ENCODE data around the gene BTBD7. TPM values are rescaled to one million over a fixed set of nuclear protein-coding genes. Genes with fewer than 3 reads are reported as not detected.
A peak's percentile ranks its signal among the peaks of the same experiment; 100 is the strongest.

The BTBD7 gene
- total and polyA plus RNA-seq, 9 of the 15 experiments (the other 6 are each of a cell fraction or from before 2014, with no cell fraction given), result 2.5 to 12.9 (median 6.2) TPM

- no peak for TF ChIP-seq HDAC3 (IDR thresholded peaks at IDR 0.05; ENCODE audit: borderline replicate concordance, partially characterized antibody)
- no peak for TF ChIP-seq ZFP1 (CRISPR knock-in tag; IDR thresholded peaks at IDR 0.05)
- no peak; the same call in 1 of the 2 replicates for TF ChIP-seq L3MBTL2 (IDR thresholded peaks at IDR 0.05)
- no peak for TF ChIP-seq ZNF280A (IDR thresholded peaks at IDR 0.05; ENCODE audit: low read depth, partially characterized antibody)
- TF ChIP-seq PHB2 (IDR thresholded peaks at IDR 0.05; ENCODE audit: low read depth), result no peak
- TF ChIP-seq PHTF2 (CRISPR knock-in tag; IDR thresholded peaks at IDR 0.05), result no peak
- no peak for TF ChIP-seq ZNF717 (CRISPR knock-in tag; IDR thresholded peaks at IDR 0.05)
- no peak for TF ChIP-seq FOXO4 (CRISPR knock-in tag; IDR thresholded peaks at IDR 0.05)
- TF ChIP-seq CREBBP (IDR thresholded peaks at IDR 0.05; ENCODE audit: low read depth, low read length), result no peak
- peak; percentile 75; the same call in 1 of the 2 replicates for TF ChIP-seq ZBTB7A (IDR thresholded peaks at IDR 0.05; ENCODE audit: borderline replicate concordance, control insufficient read depth, low read depth, low read length)
- no peak for TF ChIP-seq ZNF408 (CRISPR knock-in tag; IDR thresholded peaks at IDR 0.05; ENCODE audit: low read depth)
- no peak for TF ChIP-seq JUN (IDR thresholded peaks at IDR 0.05; ENCODE audit: borderline replicate concordance, low read depth, low read length)
- no peak for TF ChIP-seq JUN (CRISPR knock-in tag; IDR thresholded peaks at IDR 0.05; ENCODE audit: borderline replicate concordance)
- TF ChIP-seq DPF2 (IDR thresholded peaks at IDR 0.05), result peak; percentile 61
- 0 out of 2 replicates have a peak, but pooled peaks have one; percentile 23 for TF ChIP-seq SMARCA5 (IDR thresholded peaks at IDR 0.05)
- no peak for TF ChIP-seq ZNF586 (CRISPR knock-in tag; conservative IDR thresholded peaks at IDR 0.05)
- peak; percentile 76 for TF ChIP-seq EGR1 (conservative IDR thresholded peaks at IDR 0.05)
- TF ChIP-seq ASH1L (IDR thresholded peaks at IDR 0.05; ENCODE audit: borderline replicate concordance, low read depth, partially characterized antibody), result no peak
- TF ChIP-seq TFAP4 (CRISPR knock-in tag; IDR thresholded peaks at IDR 0.05; ENCODE audit: borderline replicate concordance), result peak; percentile 9; the same call in 1 of the 2 replicates
- peak; percentile 9 for TF ChIP-seq ZFX (CRISPR knock-in tag; IDR thresholded peaks at IDR 0.05)
- TF ChIP-seq STAT5B (CRISPR knock-in tag; IDR thresholded peaks at IDR 0.05), result no peak
- TF ChIP-seq ZBTB1 (CRISPR knock-in tag; IDR thresholded peaks at IDR 0.05; ENCODE audit: borderline replicate concordance, low read depth), result 0 out of 2 replicates have a peak, but pooled peaks have one; percentile 19
- no peak for TF ChIP-seq ZBTB43 (CRISPR knock-in tag; IDR thresholded peaks at IDR 0.05)
- no peak for TF ChIP-seq SMARCC2 (IDR thresholded peaks at IDR 0.05; ENCODE audit: low read depth)
- no peak for TF ChIP-seq GTF2A2 (tag; IDR thresholded peaks at IDR 0.05)
These were observed 125.1 kb downstream of the BTBD7 start (continued) for GRCh38 chr14:93207468-93208308.

Data from K562 (cell line).